HCT116 (cell line): ENCODE results near the gene TCF12. TPM values are rescaled to one million over a fixed set of nuclear protein-coding genes. Genes with fewer than 3 reads are reported as not detected.

ENCODE experiments used
- ATAC-seq: fragments of 200-7000 bp; cut with Tn5 transposase; 2 replicates; pipeline ENCODE4 v1.9.1; 2020; ENCODE audit warnings: mild to moderate bottlenecking, moderate library complexity
- BruUV-seq: library from RNA; stranded (reverse); fragments of 400-500 nt; replicated peaks from 2 replicates; lab custom pipeline; 2021; lab: Mats Ljungman, UMichigan
- CTCF ChIA-PET: fragments of 300-600 bp; sonication (Branson Sonifier 250); formaldehyde crosslinking; loops from one replicate; lab custom pipeline; 2021; ENCODE audit warnings: antibody characterized with exemption; lab: Charles Lee
- POLR2A ChIA-PET: fragments of 300-600, 350-600 bp; sonication (Branson Sonifier 250); formaldehyde crosslinking; loops from one replicate; lab custom pipeline; 2021; ENCODE audit warnings: antibody characterized with exemption; lab: Charles Lee
- RAD21 ChIA-PET, 2 experiments: fragments of 300-600 bp; sonication (Branson Sonifier 250); formaldehyde crosslinking; loops; one replicate each; lab custom pipeline; 2023; ENCODE audit warnings: low total read pairs in 2 of 2; ENCODE audit not compliant: uncharacterized antibody in 2 of 2, unreplicated experiment in 2 of 2, low non-redundant PET in 1 of 2; lab: Charles Lee
- DNase-seq: peaks from one replicate; pipeline ENCODE4 v3.0.0-alpha.2; 2010; ENCODE audit warnings: low read depth, low spot score
- H2AFZ ChIP-seq: fragments of 200-600 bp; shearing (Covaris generic), sonication (generic); 2 replicates; pipeline ENCODE4 v1.6.1; 2017; ENCODE audit warnings: low read depth, mixed run types, mixed read lengths, antibody characterized with exemption, low read length; ENCODE audit not compliant: poor library complexity, severe bottlenecking
- H3K27ac ChIP-seq: 2 replicates; pipeline ENCODE4 v1.5.1; 2012; ENCODE audit warnings: low read depth, low read length
- H3K27me3 ChIP-seq: fragments of 200-600 bp; sonication (generic); 2 replicates; pipeline ENCODE4 v1.6.1; 2016; ENCODE audit warnings: mixed run types, low read length, mixed read lengths; ENCODE audit not compliant: insufficient read depth
- H3K36me3 ChIP-seq, 2 experiments: fragments of 200-500 bp in 1 of 2; fragments of 200-600 bp in 1 of 2; sonication (Bioruptor generic) in 1 of 2; sonication (generic) in 1 of 2; 2 replicates each; pipeline versions ENCODE4 v1.5.1 to v1.6.1; 2014 to 2016; ENCODE audit warnings: low read length in 2 of 2, inconsistent platforms in 1 of 2, mixed read lengths in 1 of 2, mixed run types in 1 of 2; ENCODE audit not compliant: insufficient read depth in 2 of 2, control insufficient read depth in 1 of 2
- H3K4me1 ChIP-seq, 2 experiments: fragments of 200-600 bp in 1 of 2; sonication (generic) in 1 of 2; 2 replicates each; pipeline versions ENCODE4 v1.5.1 to v1.6.1; 2012 to 2017; ENCODE audit warnings: low read length in 2 of 2, inconsistent platforms in 1 of 2, mild to moderate bottlenecking in 1 of 2, mixed read lengths in 1 of 2, mixed run types in 1 of 2, moderate library complexity in 1 of 2; ENCODE audit not compliant: insufficient read depth in 2 of 2, control insufficient read depth in 1 of 2
- H3K4me2 ChIP-seq: fragments of 200-600 bp; sonication (generic); 2 replicates; pipeline ENCODE4 v1.6.1; 2017; ENCODE audit warnings: mixed run types, low read length, mixed read lengths
- H3K4me3 ChIP-seq, 2 experiments: fragments of 200-600 bp in 1 of 2; sonication (generic) in 1 of 2; replicated peaks in 1 of 2; 2 replicates each; pipeline ENCODE4 v1.5.1; 2011 to 2016; ENCODE audit warnings: low read length in 2 of 2, control low read depth in 1 of 2, low read depth in 1 of 2, mild to moderate bottlenecking in 1 of 2, mixed read lengths in 1 of 2, mixed run types in 1 of 2
- H3K79me2 ChIP-seq: fragments of 200-600 bp; sonication (generic); 2 replicates; pipeline ENCODE4 v1.6.1; 2017; ENCODE audit warnings: mild to moderate bottlenecking, mixed run types, low read length, moderate library complexity, mixed read lengths; ENCODE audit not compliant: insufficient read depth
- H3K9ac ChIP-seq: fragments of 200-600 bp; sonication (generic); 2 replicates; pipeline ENCODE4 v1.6.1; 2016; ENCODE audit warnings: low read length, mixed read lengths
- H3K9me2 ChIP-seq: fragments of 200-600 bp; sonication (generic), shearing (Covaris generic); 2 replicates; pipeline ENCODE4 v1.6.1; 2017; ENCODE audit warnings: mixed run types, mild to moderate bottlenecking, moderate library complexity; ENCODE audit not compliant: insufficient read depth
- H3K9me3 ChIP-seq, 2 experiments: fragments of 200-500 bp in 1 of 2; fragments of 200-600 bp in 1 of 2; sonication (Bioruptor generic) in 1 of 2; sonication (generic) in 1 of 2; 2 replicates each; pipeline ENCODE4 v1.6.1; 2014 to 2017; ENCODE audit warnings: low read length in 2 of 2, mixed read lengths in 2 of 2, inconsistent platforms in 1 of 2, low read depth in 1 of 2, mild to moderate bottlenecking in 1 of 2, mixed run types in 1 of 2, moderate library complexity in 1 of 2; ENCODE audit not compliant: control insufficient read depth in 1 of 2, insufficient read depth in 1 of 2
- H4K20me1 ChIP-seq: fragments of 200-600 bp; sonication (generic), shearing (Covaris generic); 2 replicates; pipeline ENCODE4 v1.6.1; 2017; ENCODE audit warnings: mixed run types, mild to moderate bottlenecking, moderate library complexity; ENCODE audit not compliant: insufficient read depth
- CEBPB ChIP-seq: IDR thresholded peaks from 2 replicates; pipeline ENCODE4 v1.6.1; 2012; ENCODE audit warnings: low read depth
- ELF1 ChIP-seq: IDR thresholded peaks from 2 replicates; pipeline ENCODE4 v1.6.1; 2012; ENCODE audit warnings: low read depth, borderline replicate concordance
- EZH2 ChIP-seq: fragments of 200-600 bp; sonication (generic); IDR thresholded peaks from 2 replicates; pipeline ENCODE4 v1.6.1; 2017; ENCODE audit warnings: antibody characterized with exemption, mixed run types
- JUND ChIP-seq: IDR thresholded peaks from 2 replicates; pipeline ENCODE4 v1.6.1; 2012
- POLR2AphosphoS5 ChIP-seq: IDR thresholded peaks from 2 replicates; pipeline ENCODE4 v1.6.1; 2011; ENCODE audit warnings: mild to moderate bottlenecking, low read depth, low read length, moderate library complexity
- RAD21 ChIP-seq: IDR thresholded peaks from 2 replicates; pipeline ENCODE4 v1.6.1; 2012; ENCODE audit warnings: low read depth, mild to moderate bottlenecking
- SRF ChIP-seq: IDR thresholded peaks from 2 replicates; pipeline ENCODE4 v1.6.1; 2012; ENCODE audit warnings: low read depth
- ZFX ChIP-seq: fragments of 450-650 bp; IDR thresholded peaks from 2 replicates; pipeline ENCODE4 v1.6.1; 2017
- ZNF274 ChIP-seq: fragments of 200-500 bp; sonication (Bioruptor generic); IDR thresholded peaks from 2 replicates; pipeline ENCODE4 v1.6.1; 2014; ENCODE audit warnings: mild to moderate bottlenecking, low read depth, low read length, inconsistent platforms
- intact Hi-C: fragments of 100-400 bp; cut with micrococcal nuclease; formaldehyde crosslinking; loops from 2 replicates; pipeline ENCODE4 v1.10.0; 2022
- total RNA-seq: library from RNA; stranded (reverse); gene quantifications from one replicate; pipeline ENCODE4 v1.2.1, GENCODE V29; 2021; ENCODE audit not compliant: unreplicated experiment
- TF ChIP-seq, protein P1 (sequence below): IDR thresholded peaks from 2 replicates; pipeline ENCODE4 v1.6.1; 2012; ENCODE audit warnings: low read depth
- TF ChIP-seq, protein P2 (sequence below), 3 experiments: fragments of 200-600 bp in 1 of 3; sonication (generic) in 1 of 3; IDR thresholded peaks in 2 of 3; conservative IDR thresholded peaks in 1 of 3; 2 replicates each; pipeline ENCODE4 v1.5.1; 2012 to 2017; ENCODE audit warnings: low read depth in 2 of 3, low read length in 2 of 3, antibody characterized with exemption in 1 of 3, borderline replicate concordance in 1 of 3, control low read depth in 1 of 3, mild to moderate bottlenecking in 1 of 3, mixed read lengths in 1 of 3, mixed run types in 1 of 3, moderate library complexity in 1 of 3; ENCODE audit not compliant: insufficient read depth in 1 of 3
- TF ChIP-seq, protein P3 (sequence below): IDR thresholded peaks from 2 replicates; pipeline ENCODE4 v1.6.1; 2011; ENCODE audit warnings: mild to moderate bottlenecking, low read length, moderate library complexity; ENCODE audit not compliant: insufficient replicate concordance; ENCODE audit errors: extremely low read depth

The TCF12 gene
- total RNA-seq, 1 experiment from 2014 or later, result 71.6 TPM

DNA sequence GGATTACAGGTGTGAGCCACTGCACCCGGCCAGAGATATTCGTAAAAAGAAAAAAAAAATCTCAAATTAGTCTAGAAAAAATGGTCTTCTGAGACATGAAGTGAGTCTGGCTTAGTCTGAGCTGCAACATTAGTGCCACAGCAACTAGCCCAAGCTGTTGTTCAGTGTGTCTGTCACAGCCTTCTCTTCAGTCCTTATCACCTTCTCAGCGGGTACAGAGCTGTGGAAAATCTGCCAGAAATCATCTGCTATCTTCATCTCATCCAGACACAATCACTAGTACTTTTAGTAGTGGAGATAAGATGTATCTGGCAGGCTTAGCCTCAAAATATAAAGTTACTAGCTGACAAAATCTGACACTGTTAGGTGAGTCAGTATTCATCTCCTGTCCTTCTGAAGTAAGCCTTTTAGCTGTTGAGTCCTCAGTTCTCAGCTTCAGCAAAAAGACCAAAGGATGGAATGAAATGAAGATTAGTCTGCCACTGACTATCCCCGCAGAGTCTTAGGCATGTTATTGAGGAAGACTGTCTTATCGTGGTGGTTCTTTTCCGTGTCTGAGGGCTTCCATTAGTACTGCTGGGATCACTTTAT lies 337.4 kb downstream of the TCF12 start:
- Histone ChIP-seq H3K9me2 (no peaks in the 10 kb centered on the region), H3K27me3 (no peaks in the 10 kb centered on the region), H3K4me3 (no peak overlapping the region), H3K36me3 (no peaks in the 10 kb centered on the region; a peak in 2 of 4 replicates), H3K4me2 (no peak overlapping the region), H3K9ac (no peak overlapping the region), H3K79me2 (no peaks in the 10 kb centered on the region), H3K27ac (no peak overlapping the region), H2AFZ (no peak overlapping the region), H3K9me3 (no peaks in the 10 kb centered on the region), H4K20me1 (0 out of 2 replicates have a peak, but pooled peaks cover 4% of the 10 kb centered on the region), H3K4me1 (no peaks in the 10 kb centered on the region)
- ATAC-seq (no peak), DNase-seq (no peak)
- RAD21 ChIA-PET, result no interaction called here
- CTCF ChIA-PET, result no interaction called here
- BruUV-seq, result no TSS peak
- POLR2A ChIA-PET, result no interaction called here
- intact Hi-C loops, result no loop called here
- TF ChIP-seq JUND (no peak), RAD21 (no peak), SRF (no peak), CEBPB (no peak), ELF1 (no peak), EZH2 (no peak), POLR2AphosphoS5 (no peak), ZFX (no peak), ZNF274 (no peak)
- TF ChIP-seq, protein P1, sequence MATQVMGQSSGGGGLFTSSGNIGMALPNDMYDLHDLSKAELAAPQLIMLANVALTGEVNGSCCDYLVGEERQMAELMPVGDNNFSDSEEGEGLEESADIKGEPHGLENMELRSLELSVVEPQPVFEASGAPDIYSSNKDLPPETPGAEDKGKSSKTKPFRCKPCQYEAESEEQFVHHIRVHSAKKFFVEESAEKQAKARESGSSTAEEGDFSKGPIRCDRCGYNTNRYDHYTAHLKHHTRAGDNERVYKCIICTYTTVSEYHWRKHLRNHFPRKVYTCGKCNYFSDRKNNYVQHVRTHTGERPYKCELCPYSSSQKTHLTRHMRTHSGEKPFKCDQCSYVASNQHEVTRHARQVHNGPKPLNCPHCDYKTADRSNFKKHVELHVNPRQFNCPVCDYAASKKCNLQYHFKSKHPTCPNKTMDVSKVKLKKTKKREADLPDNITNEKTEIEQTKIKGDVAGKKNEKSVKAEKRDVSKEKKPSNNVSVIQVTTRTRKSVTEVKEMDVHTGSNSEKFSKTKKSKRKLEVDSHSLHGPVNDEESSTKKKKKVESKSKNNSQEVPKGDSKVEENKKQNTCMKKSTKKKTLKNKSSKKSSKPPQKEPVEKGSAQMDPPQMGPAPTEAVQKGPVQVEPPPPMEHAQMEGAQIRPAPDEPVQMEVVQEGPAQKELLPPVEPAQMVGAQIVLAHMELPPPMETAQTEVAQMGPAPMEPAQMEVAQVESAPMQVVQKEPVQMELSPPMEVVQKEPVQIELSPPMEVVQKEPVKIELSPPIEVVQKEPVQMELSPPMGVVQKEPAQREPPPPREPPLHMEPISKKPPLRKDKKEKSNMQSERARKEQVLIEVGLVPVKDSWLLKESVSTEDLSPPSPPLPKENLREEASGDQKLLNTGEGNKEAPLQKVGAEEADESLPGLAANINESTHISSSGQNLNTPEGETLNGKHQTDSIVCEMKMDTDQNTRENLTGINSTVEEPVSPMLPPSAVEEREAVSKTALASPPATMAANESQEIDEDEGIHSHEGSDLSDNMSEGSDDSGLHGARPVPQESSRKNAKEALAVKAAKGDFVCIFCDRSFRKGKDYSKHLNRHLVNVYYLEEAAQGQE, result no peak
- TF ChIP-seq, protein P2, sequence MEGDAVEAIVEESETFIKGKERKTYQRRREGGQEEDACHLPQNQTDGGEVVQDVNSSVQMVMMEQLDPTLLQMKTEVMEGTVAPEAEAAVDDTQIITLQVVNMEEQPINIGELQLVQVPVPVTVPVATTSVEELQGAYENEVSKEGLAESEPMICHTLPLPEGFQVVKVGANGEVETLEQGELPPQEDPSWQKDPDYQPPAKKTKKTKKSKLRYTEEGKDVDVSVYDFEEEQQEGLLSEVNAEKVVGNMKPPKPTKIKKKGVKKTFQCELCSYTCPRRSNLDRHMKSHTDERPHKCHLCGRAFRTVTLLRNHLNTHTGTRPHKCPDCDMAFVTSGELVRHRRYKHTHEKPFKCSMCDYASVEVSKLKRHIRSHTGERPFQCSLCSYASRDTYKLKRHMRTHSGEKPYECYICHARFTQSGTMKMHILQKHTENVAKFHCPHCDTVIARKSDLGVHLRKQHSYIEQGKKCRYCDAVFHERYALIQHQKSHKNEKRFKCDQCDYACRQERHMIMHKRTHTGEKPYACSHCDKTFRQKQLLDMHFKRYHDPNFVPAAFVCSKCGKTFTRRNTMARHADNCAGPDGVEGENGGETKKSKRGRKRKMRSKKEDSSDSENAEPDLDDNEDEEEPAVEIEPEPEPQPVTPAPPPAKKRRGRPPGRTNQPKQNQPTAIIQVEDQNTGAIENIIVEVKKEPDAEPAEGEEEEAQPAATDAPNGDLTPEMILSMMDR (IDR thresholded peaks at IDR 0.05 in 2 of 3, conservative IDR thresholded peaks at IDR 0.05 in 1 of 3; ENCODE audit: borderline replicate concordance in 1 of 3, insufficient read depth in 1 of 3, low read depth in 2 of 3, low read length in 2 of 3), result no peak
- TF ChIP-seq, protein P3, sequence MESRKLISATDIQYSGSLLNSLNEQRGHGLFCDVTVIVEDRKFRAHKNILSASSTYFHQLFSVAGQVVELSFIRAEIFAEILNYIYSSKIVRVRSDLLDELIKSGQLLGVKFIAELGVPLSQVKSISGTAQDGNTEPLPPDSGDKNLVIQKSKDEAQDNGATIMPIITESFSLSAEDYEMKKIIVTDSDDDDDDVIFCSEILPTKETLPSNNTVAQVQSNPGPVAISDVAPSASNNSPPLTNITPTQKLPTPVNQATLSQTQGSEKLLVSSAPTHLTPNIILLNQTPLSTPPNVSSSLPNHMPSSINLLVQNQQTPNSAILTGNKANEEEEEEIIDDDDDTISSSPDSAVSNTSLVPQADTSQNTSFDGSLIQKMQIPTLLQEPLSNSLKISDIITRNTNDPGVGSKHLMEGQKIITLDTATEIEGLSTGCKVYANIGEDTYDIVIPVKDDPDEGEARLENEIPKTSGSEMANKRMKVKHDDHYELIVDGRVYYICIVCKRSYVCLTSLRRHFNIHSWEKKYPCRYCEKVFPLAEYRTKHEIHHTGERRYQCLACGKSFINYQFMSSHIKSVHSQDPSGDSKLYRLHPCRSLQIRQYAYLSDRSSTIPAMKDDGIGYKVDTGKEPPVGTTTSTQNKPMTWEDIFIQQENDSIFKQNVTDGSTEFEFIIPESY, result no peak
